Ishikawa (cell line): ENCODE data around the gene ROBO2.

Experiments used
- CEBPB ChIP-seq: IDR thresholded peaks from 2 replicates; pipeline ENCODE4 v1.6.1; 2012
- CREB1 ChIP-seq: IDR thresholded peaks from 2 replicates; pipeline ENCODE4 v1.6.1; 2012; ENCODE audit warnings: low read depth
- FOXM1 ChIP-seq: IDR thresholded peaks from 2 replicates; pipeline ENCODE4 v1.6.1; 2012; ENCODE audit warnings: low read depth, borderline replicate concordance
- TAF1 ChIP-seq: IDR thresholded peaks from 2 replicates; pipeline ENCODE4 v1.6.1; 2012; ENCODE audit warnings: low read depth, mild to moderate bottlenecking
- USF1 ChIP-seq: IDR thresholded peaks from 2 replicates; pipeline ENCODE4 v1.6.1; 2012

GRCh38 chr3:77279276-77279675, 239.4 kb downstream of the ROBO2 start:
- TF ChIP-seq TAF1 (no peak), FOXM1 (no peak), CEBPB (no peak), USF1 (no peak), CREB1 (no peak)
